T-cell (primary cell): ENCODE data around the gene GH1. TPM values are rescaled to one million over a fixed set of nuclear protein-coding genes. Genes with fewer than 3 reads are reported as not detected.

Source experiments
- ATAC-seq, 4 experiments: fragments of 200-7000 bp in 3 of 4; fragments of 150-1000 bp in 1 of 4; cut with Tn5 transposase; replicated peaks in 1 of 4; 1 replicate in 3 of 4; 2 replicates in 1 of 4; pipeline ENCODE4 v1.10.0; 2021; ENCODE audit warnings: moderate library complexity in 3 of 4, mild to moderate bottlenecking in 2 of 4, moderate number of reproducible peaks in 1 of 4
- CTCF ChIA-PET, 2 donors: fragments of 300-600 bp; sonication (Branson Sonifier 250); formaldehyde crosslinking; loops; one replicate each; lab custom pipeline; 2022; ENCODE audit warnings: antibody characterized with exemption in 2 of 2; lab: Charles Lee
- POLR2A ChIA-PET, 2 donors: fragments of 300-600 bp; sonication (Branson Sonifier 250); formaldehyde crosslinking; loops; one replicate each; lab custom pipeline; 2022; ENCODE audit warnings: antibody characterized with exemption in 2 of 2; lab: Charles Lee
- DNase-seq, 35 experiments: peaks; one replicate each; pipeline versions ENCODE4 v3.0.0 to v3.0.0-alpha.2; 2013 to 2023
- H3K27ac ChIP-seq: one replicate; pipeline ENCODE4 v1.5.1; 2013; ENCODE audit warnings: low read length
- H3K27me3 ChIP-seq, 2 experiments: replicated peaks in 1 of 2; 1 replicate in 1 of 2; 2 replicates in 1 of 2; pipeline versions ENCODE4 v1.6.1 to v1.7.0; 2013; ENCODE audit warnings: low read length in 1 of 2, mixed read lengths in 1 of 2; ENCODE audit not compliant: control insufficient read depth in 2 of 2, insufficient read depth in 2 of 2; ENCODE audit errors: extremely low read depth in 1 of 2
- H3K36me3 ChIP-seq, 2 donors: 1 replicate in 1 of 2; 2 replicates in 1 of 2; pipeline versions ENCODE4 v1.6.1 to v1.7.0; 2013; ENCODE audit warnings: low read length in 1 of 2; ENCODE audit not compliant: control insufficient read depth in 2 of 2, insufficient read depth in 1 of 2; ENCODE audit errors: extremely low read depth in 1 of 2
- H3K4me1 ChIP-seq, 2 experiments: 1 replicate in 1 of 2; 2 replicates in 1 of 2; pipeline versions ENCODE4 v1.6.1 to v1.7.0; 2013; ENCODE audit warnings: low read length in 2 of 2, mixed read lengths in 1 of 2; ENCODE audit not compliant: insufficient read depth in 2 of 2, control insufficient read depth in 1 of 2; ENCODE audit errors: extremely low read depth in 1 of 2
- H3K4me3 ChIP-seq, 2 donors: 1 replicate in 1 of 2; 2 replicates in 1 of 2; pipeline versions ENCODE4 v1.5.1 to v1.7.0; 2013; ENCODE audit warnings: mild to moderate bottlenecking in 2 of 2, low read length in 1 of 2, moderate library complexity in 1 of 2; ENCODE audit not compliant: control insufficient read depth in 1 of 2; ENCODE audit errors: extremely low read depth in 1 of 2
- H3K9me3 ChIP-seq: 2 replicates; pipeline ENCODE4 v1.7.0; 2013
- H3K27ac Mint-ChIP-seq, 2 donors: one replicate each; pipeline ENCODE4 v1.8.0; 2020 to 2021; ENCODE audit warnings: mild to moderate bottlenecking in 2 of 2, mixed read lengths in 2 of 2
- H3K27me3 Mint-ChIP-seq, 2 donors: one replicate each; pipeline ENCODE4 v1.8.0; 2021 to 2022; ENCODE audit warnings: mixed read lengths in 2 of 2
- H3K36me3 Mint-ChIP-seq: one replicate; pipeline ENCODE4 v1.8.0; 2021; ENCODE audit warnings: mixed read lengths
- H3K4me1 Mint-ChIP-seq, 3 donors: one replicate each; pipeline ENCODE4 v1.8.0; 2020 to 2022; ENCODE audit warnings: mixed read lengths in 3 of 3, mild to moderate bottlenecking in 1 of 3
- H3K4me3 Mint-ChIP-seq, 3 donors: one replicate each; pipeline ENCODE4 v1.8.0; 2020 to 2022; ENCODE audit warnings: mild to moderate bottlenecking in 3 of 3, mixed read lengths in 3 of 3, moderate library complexity in 3 of 3
- H3K9me3 Mint-ChIP-seq, 3 donors: one replicate each; pipeline ENCODE4 v1.8.0; 2020 to 2022; ENCODE audit warnings: mixed read lengths in 3 of 3
- WGBS: methylation state at CpG from one replicate; pipeline ENCODE4 v1.1.5; 2013; ENCODE audit warnings: missing lambda C conversion rate; ENCODE audit not compliant: insufficient coverage; 5-methylcytosine and 5-hydroxymethylcytosine counted together
- total RNA-seq, 35 experiments: library from RNA in 6 of 35; stranded (reverse) in 6 of 35; fragments of 120-200 nt in 1 of 35; gene quantifications; one replicate each; pipeline versions ENCODE4 v1.2.1 to v1.2.4 and lab custom pipeline; 2013 to 2026

GH1 gene
- total RNA-seq, 5 donors from 2014 or later (not counting 1 experiment from before 2014, with no cell fraction given) = not detected

GRCh38 chr17:63961355-63962212 lies 42.9 kb upstream of the GH1 start:
- peaks cover 6 to 10% (median 8%) of the 10 kb centered on the region in 3 donors for H3K4me1 Mint-ChIP-seq
- POLR2A ChIA-PET = interaction anchor here (0.6 to 0.8 kb wide), 4 partner anchors 18 to 184 kb away, joined by 3 to 7 read pairs (median 6); no protein-coding TSS in a partner anchor
- H3K4me3 Mint-ChIP-seq = peak overlapping the region in 1 of 3 donors; percentile 55
- DNase-seq (peak in 23 of 35 experiments; percentile 6 to 43 (median 23)), ATAC-seq (peak; percentile 41 to 83 (median 42))
- H3K27me3 Mint-ChIP-seq = no peaks in the 10 kb centered on the region
- Histone ChIP-seq H3K4me3 (no peak overlapping the region), H3K9me3 (no peaks in the 10 kb centered on the region), H3K4me1 (peaks cover 0 to 12% of the 10 kb centered on the region in 2 experiments), H3K27ac (no peak overlapping the region), H3K27me3 (no peaks in the 10 kb centered on the region), H3K36me3 (no peaks in the 10 kb centered on the region)
- no peaks in the 10 kb centered on the region for H3K36me3 Mint-ChIP-seq
- 59% methylated on average over 26 of the region's 37 CpGs for WGBS
- H3K27ac Mint-ChIP-seq = no peak overlapping the region
- no peaks in the 10 kb centered on the region for H3K9me3 Mint-ChIP-seq
- CTCF ChIA-PET = interaction anchor here (0.5 to 1.5 kb wide), 5 partner anchors 15 to 1849 kb away, joined by 3 to 5 read pairs (median 4); no protein-coding TSS in a partner anchor

- Mint-ChIP-seq H3K4me3 (no peak overlapping the region), H3K27ac (no peak overlapping the region), H3K9me3 (no peaks in the 10 kb centered on the region), H3K4me1 (peaks cover 5 to 16% (median 7%) of the 10 kb centered on the region in 3 donors), H3K36me3 (no peaks in the 10 kb centered on the region), H3K27me3 (no peaks in the 10 kb centered on the region)
- DNase-seq (no peak), ATAC-seq (no peak)
- Histone ChIP-seq H3K27ac (no peak overlapping the region), H3K4me3 (no peak overlapping the region), H3K27me3 (no peaks in the 10 kb centered on the region), H3K36me3 (no peaks in the 10 kb centered on the region), H3K9me3 (no peaks in the 10 kb centered on the region), H3K4me1 (peaks cover 0 to 6% of the 10 kb centered on the region in 2 experiments)
- ChIA-PET CTCF (interaction anchor here in 1 of 2 donors (1.5 kb wide), 1 partner anchor 14 kb away, joined by 3 read pairs; no protein-coding TSS in a partner anchor), POLR2A (no interaction called here)
- WGBS = 89% methylated on average over 3 of the region's 7 CpGs
Measured at GRCh38 chr17:63960430-63960829, 41.8 kb upstream of the GH1 start.

GRCh38 chr17:63960006-63960405 lies 41.4 kb upstream of the GH1 start:
- H3K4me1 ChIP-seq = peaks cover 0 to 8% of the 10 kb centered on the region in 2 experiments
- peaks cover 7 to 19% (median 9%) of the 10 kb centered on the region in 3 donors for H3K4me1 Mint-ChIP-seq
- no peaks in the 10 kb centered on the region for H3K36me3 ChIP-seq
- H3K36me3 Mint-ChIP-seq = no peaks in the 10 kb centered on the region
- no peaks in the 10 kb centered on the region for H3K9me3 ChIP-seq
- no peaks in the 10 kb centered on the region for H3K9me3 Mint-ChIP-seq
- no peak overlapping the region for H3K4me3 ChIP-seq
- CTCF ChIA-PET = interaction anchor here in 1 of 2 donors (1.5 kb wide), 1 partner anchor 14 kb away, joined by 3 read pairs; no protein-coding TSS in a partner anchor
- 89% methylated on average over 7 of the region's 9 CpGs for WGBS
- no peak overlapping the region for H3K27ac Mint-ChIP-seq
- H3K27ac ChIP-seq = no peak overlapping the region
- H3K27me3 Mint-ChIP-seq = no peaks in the 10 kb centered on the region
- H3K27me3 ChIP-seq = no peaks in the 10 kb centered on the region
- POLR2A ChIA-PET = no interaction called here
- no peak overlapping the region for H3K4me3 Mint-ChIP-seq
- no peak for ATAC-seq
- DNase-seq = no peak

GRCh38 chr17:63956296-63956920 lies 37.8 kb upstream of the GH1 start:
- ChIA-PET CTCF (no interaction called here), POLR2A (no interaction called here)
- H3K27ac Mint-ChIP-seq = no peak overlapping the region
- no peak overlapping the region for H3K27ac ChIP-seq
- H3K9me3 ChIP-seq = no peaks in the 10 kb centered on the region
- 80% methylated on average over 1 of the region's 5 CpGs for WGBS
- no peak overlapping the region for H3K4me3 ChIP-seq
- no peaks in the 10 kb centered on the region for H3K36me3 Mint-ChIP-seq
- no peak for ATAC-seq
- H3K9me3 Mint-ChIP-seq = no peaks in the 10 kb centered on the region
- H3K4me3 Mint-ChIP-seq = no peak overlapping the region
- peaks cover 23 to 32% (median 26%) of the 10 kb centered on the region in 3 donors for H3K4me1 Mint-ChIP-seq
- no peaks in the 10 kb centered on the region for H3K36me3 ChIP-seq
- H3K27me3 ChIP-seq = no peaks in the 10 kb centered on the region
- no peak for DNase-seq
- H3K27me3 Mint-ChIP-seq = no peaks in the 10 kb centered on the region
- H3K4me1 ChIP-seq = peaks cover 7 to 33% of the 10 kb centered on the region in 2 experiments

GRCh38 chr17:63955791-63956190 lies 37.2 kb upstream of the GH1 start:
- Mint-ChIP-seq H3K27ac (peak overlapping the region; percentile 23 to 53), H3K36me3 (no peaks in the 10 kb centered on the region), H3K4me1 (peaks cover 23 to 32% (median 28%) of the 10 kb centered on the region in 3 donors), H3K27me3 (no peaks in the 10 kb centered on the region), H3K9me3 (no peaks in the 10 kb centered on the region), H3K4me3 (no peak overlapping the region)
- Histone ChIP-seq H3K27me3 (no peaks in the 10 kb centered on the region), H3K9me3 (no peaks in the 10 kb centered on the region), H3K4me3 (no peak overlapping the region), H3K27ac (no peak overlapping the region), H3K36me3 (no peaks in the 10 kb centered on the region), H3K4me1 (peaks cover 7 to 28% of the 10 kb centered on the region in 2 experiments)
- POLR2A ChIA-PET = no interaction called here
- WGBS = 100% methylated on average over 2 of the region's 4 CpGs
- ATAC-seq (no peak), DNase-seq (no peak)
- CTCF ChIA-PET = no interaction called here

- H3K36me3 Mint-ChIP-seq = no peaks in the 10 kb centered on the region
- no peaks in the 10 kb centered on the region for H3K9me3 Mint-ChIP-seq
- Histone ChIP-seq H3K27me3 (no peaks in the 10 kb centered on the region), H3K9me3 (no peaks in the 10 kb centered on the region), H3K27ac (no peak overlapping the region), H3K4me3 (no peak overlapping the region), H3K36me3 (no peaks in the 10 kb centered on the region), H3K4me1 (peaks cover 7 to 28% of the 10 kb centered on the region in 2 experiments)
- ATAC-seq (peak in 1 of 4 experiments; percentile 5), DNase-seq (no peak)
- no peaks in the 10 kb centered on the region for H3K27me3 Mint-ChIP-seq
- 100% methylated on average over 5 of the region's 11 CpGs for WGBS
- peaks cover 23 to 32% (median 28%) of the 10 kb centered on the region in 3 donors for H3K4me1 Mint-ChIP-seq
- ChIA-PET POLR2A (no interaction called here), CTCF (interaction anchor here (0.9 to 1.4 kb wide), 3 partner anchors 9 to 73 kb away, joined by 4 to 5 read pairs (median 4); no protein-coding TSS in a partner anchor)
- H3K27ac Mint-ChIP-seq = peak overlapping the region in 1 of 2 donors; percentile 88
- H3K4me3 Mint-ChIP-seq = no peak overlapping the region
Measured at GRCh38 chr17:63955232-63955631, 36.6 kb upstream of the GH1 start.
